ENCODE results near the gene PRKN.
"Not testable (repeated sequence)": the region's sequence is repeated elsewhere in the genome, so short reads cannot be mapped to it uniquely, and the experiment has no call there.

PRKN gene

GRCh38 chr6:161884782-161885181 lies 842.8 kb downstream of the PRKN start:
- no peak overlapping the region for H3K27ac ChIP-seq (ENCODE audit: low read depth, low read length)
- H3K4me1 ChIP-seq (ENCODE audit: insufficient read depth, low read length): no peaks in the 10 kb centered on the region
- H3K27me3 ChIP-seq (ENCODE audit: control insufficient read depth in 1 of 2, insufficient read depth in 2 of 2, low read length in 2 of 2): no peaks in the 10 kb centered on the region
- H3K9me3 ChIP-seq (ENCODE audit: low read length): no peaks in the 10 kb centered on the region
- no peak overlapping the region for H3K9ac ChIP-seq (ENCODE audit: low read length)
- no peak overlapping the region for H3K4me3 ChIP-seq (ENCODE audit: low read depth in 1 of 2, low read length in 2 of 2)
- no peaks in the 10 kb centered on the region for H3K36me3 ChIP-seq (ENCODE audit: insufficient read depth, low read length)

- Histone ChIP-seq H3K27ac (ENCODE audit: low read depth, low read length) (no peak overlapping the region), H3K4me3 (ENCODE audit: low read depth in 1 of 2, low read length in 2 of 2) (no peak overlapping the region)
These were observed 845.3 kb downstream of the PRKN start for GRCh38 chr6:161882196-161882765.

GRCh38 chr6:161880056-161880455 lies 847.5 kb downstream of the PRKN start:
- no peaks in the 10 kb centered on the region for H3K36me3 ChIP-seq (ENCODE audit: insufficient read depth, low read length)

More at GRCh38 chr6:161882196-161882765, 845.3 kb downstream of the PRKN start:
- no peaks in the 10 kb centered on the region for H3K4me1 ChIP-seq (ENCODE audit: insufficient read depth, low read length)
- H3K9ac ChIP-seq (ENCODE audit: low read length): no peak overlapping the region
- no peaks in the 10 kb centered on the region for H3K9me3 ChIP-seq (ENCODE audit: low read length)
- H3K27me3 ChIP-seq (ENCODE audit: control insufficient read depth in 1 of 2, insufficient read depth in 2 of 2, low read length in 2 of 2): no peaks in the 10 kb centered on the region
- no peaks in the 10 kb centered on the region for H3K36me3 ChIP-seq (ENCODE audit: insufficient read depth, low read length)

GRCh38 chr6:161876231-161876630 lies 851.3 kb downstream of the PRKN start:
- Histone ChIP-seq H3K9me3 (ENCODE audit: low read length) (no peaks in the 10 kb centered on the region), H3K27me3 (ENCODE audit: control insufficient read depth in 1 of 2, insufficient read depth in 2 of 2, low read length in 2 of 2) (no peaks in the 10 kb centered on the region), H3K4me1 (ENCODE audit: insufficient read depth, low read length) (no peaks in the 10 kb centered on the region), H3K9ac (ENCODE audit: low read length) (no peak overlapping the region), H3K36me3 (ENCODE audit: insufficient read depth, low read length) (no peaks in the 10 kb centered on the region), H3K4me3 (ENCODE audit: low read depth in 1 of 2, low read length in 2 of 2) (no peak overlapping the region), H3K27ac (ENCODE audit: low read depth, low read length) (no peak overlapping the region)

More at GRCh38 chr6:161880056-161880455, 847.5 kb downstream of the PRKN start:
- Histone ChIP-seq H3K9ac (ENCODE audit: low read length) (no peak overlapping the region), H3K4me1 (ENCODE audit: insufficient read depth, low read length) (no peaks in the 10 kb centered on the region), H3K27me3 (ENCODE audit: control insufficient read depth in 1 of 2, insufficient read depth in 2 of 2, low read length in 2 of 2) (no peaks in the 10 kb centered on the region), H3K27ac (ENCODE audit: low read depth, low read length) (no peak overlapping the region), H3K9me3 (ENCODE audit: low read length) (no peaks in the 10 kb centered on the region), H3K4me3 (ENCODE audit: low read depth in 1 of 2, low read length in 2 of 2) (no peak overlapping the region)

GRCh38 chr6:161870236-161870901 lies 857.2 kb downstream of the PRKN start:
- no peaks in the 10 kb centered on the region for H3K27me3 ChIP-seq (ENCODE audit: control insufficient read depth in 1 of 2, insufficient read depth in 2 of 2, low read length in 2 of 2)
- no peaks in the 10 kb centered on the region for H3K9me3 ChIP-seq (ENCODE audit: low read length)
- no peak overlapping the region for H3K27ac ChIP-seq (ENCODE audit: low read depth, low read length)
- H3K36me3 ChIP-seq (ENCODE audit: insufficient read depth, low read length): no peaks in the 10 kb centered on the region
- no peak overlapping the region for H3K9ac ChIP-seq (ENCODE audit: low read length)
- H3K4me1 ChIP-seq (ENCODE audit: insufficient read depth, low read length): no peaks in the 10 kb centered on the region
- H3K4me3 ChIP-seq (ENCODE audit: low read depth in 1 of 2, low read length in 2 of 2): no peak overlapping the region

DNA sequence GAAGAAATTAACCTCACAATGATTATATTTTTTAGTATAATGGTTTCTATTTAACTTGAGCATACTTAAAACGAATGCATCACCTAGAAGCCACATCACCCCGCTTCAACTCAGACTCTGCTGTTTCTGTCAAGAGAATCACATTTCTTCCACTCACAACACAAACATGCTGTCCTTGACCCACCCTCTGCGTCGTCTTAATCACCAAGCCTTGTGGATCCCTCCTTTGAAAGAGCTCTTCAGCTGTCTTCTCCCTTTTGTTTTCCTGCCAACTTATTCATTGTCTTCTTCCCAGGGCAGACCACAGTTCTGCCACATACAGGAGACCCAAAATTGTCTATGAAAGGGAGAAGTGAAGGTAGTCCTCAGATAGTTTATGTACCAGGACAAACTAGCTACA lies 858.1 kb downstream of the PRKN start:
- no peak overlapping the region for H3K27ac ChIP-seq (ENCODE audit: low read depth, low read length)
- no peaks in the 10 kb centered on the region for H3K27me3 ChIP-seq (ENCODE audit: control insufficient read depth in 1 of 2, insufficient read depth in 2 of 2, low read length in 2 of 2)
- no peaks in the 10 kb centered on the region for H3K4me1 ChIP-seq (ENCODE audit: insufficient read depth, low read length)
- H3K9ac ChIP-seq (ENCODE audit: low read length): no peak overlapping the region
- no peak overlapping the region for H3K4me3 ChIP-seq (ENCODE audit: low read depth in 1 of 2, low read length in 2 of 2)
- no peaks in the 10 kb centered on the region for H3K9me3 ChIP-seq (ENCODE audit: low read length)
- H3K36me3 ChIP-seq (ENCODE audit: insufficient read depth, low read length): no peaks in the 10 kb centered on the region

DNA sequence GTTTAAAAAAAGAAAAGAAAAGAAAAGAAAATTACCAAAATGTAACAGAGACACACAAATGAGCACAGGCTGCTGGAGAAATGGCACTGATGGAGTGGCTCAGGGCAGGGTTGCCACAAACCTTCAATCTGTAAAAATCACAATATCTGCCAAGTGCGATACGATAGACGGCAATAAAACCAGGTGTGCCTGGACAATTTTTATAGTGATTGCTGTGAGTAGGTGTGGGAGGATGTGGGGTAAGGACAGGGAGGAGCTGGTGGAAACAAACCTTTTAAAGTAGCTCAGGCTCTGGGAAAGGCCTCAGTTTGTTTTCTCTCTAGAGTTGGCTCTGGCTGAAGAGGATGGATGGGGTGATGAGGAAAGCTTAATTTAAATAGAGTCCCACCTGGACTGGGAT lies 861.0 kb downstream of the PRKN start:
- Histone ChIP-seq H3K27me3 (ENCODE audit: control insufficient read depth in 1 of 2, insufficient read depth in 2 of 2, low read length in 2 of 2) (no peaks in the 10 kb centered on the region), H3K36me3 (ENCODE audit: insufficient read depth, low read length) (no peaks in the 10 kb centered on the region), H3K27ac (ENCODE audit: low read depth, low read length) (no peak overlapping the region), H3K9ac (ENCODE audit: low read length) (no peak overlapping the region), H3K4me1 (ENCODE audit: insufficient read depth, low read length) (no peaks in the 10 kb centered on the region), H3K4me3 (ENCODE audit: low read depth in 1 of 2, low read length in 2 of 2) (no peak overlapping the region), H3K9me3 (ENCODE audit: low read length) (no peaks in the 10 kb centered on the region)

DNA sequence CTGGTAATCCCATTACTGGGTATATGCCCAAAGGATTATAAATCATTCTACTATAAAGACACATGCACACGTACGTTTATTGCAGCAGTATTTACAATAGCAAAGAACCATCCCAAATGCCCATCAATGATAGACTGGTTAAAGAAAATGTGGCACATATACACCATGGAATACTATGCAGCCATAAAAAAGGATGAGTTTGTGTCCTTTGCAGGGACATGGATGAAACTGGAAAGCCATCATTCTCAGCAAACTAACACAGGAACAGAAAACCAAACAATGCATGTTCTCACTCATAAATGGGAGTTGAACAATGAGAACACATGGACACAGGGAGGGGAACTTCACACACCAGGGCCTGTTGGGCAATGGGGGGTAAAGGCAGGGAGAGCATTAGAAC lies 866.5 kb downstream of the PRKN start:
- not testable (repeated sequence) for H3K9ac ChIP-seq (ENCODE audit: low read length); H3K27ac ChIP-seq (ENCODE audit: low read depth, low read length); H3K4me3 ChIP-seq (ENCODE audit: low read depth in 1 of 2, low read length in 2 of 2); H3K9me3 ChIP-seq (ENCODE audit: low read length); H3K4me1 ChIP-seq (ENCODE audit: insufficient read depth, low read length); H3K36me3 ChIP-seq (ENCODE audit: insufficient read depth, low read length); H3K27me3 ChIP-seq (ENCODE audit: control insufficient read depth in 1 of 2, insufficient read depth in 2 of 2, low read length in 2 of 2)

DNA sequence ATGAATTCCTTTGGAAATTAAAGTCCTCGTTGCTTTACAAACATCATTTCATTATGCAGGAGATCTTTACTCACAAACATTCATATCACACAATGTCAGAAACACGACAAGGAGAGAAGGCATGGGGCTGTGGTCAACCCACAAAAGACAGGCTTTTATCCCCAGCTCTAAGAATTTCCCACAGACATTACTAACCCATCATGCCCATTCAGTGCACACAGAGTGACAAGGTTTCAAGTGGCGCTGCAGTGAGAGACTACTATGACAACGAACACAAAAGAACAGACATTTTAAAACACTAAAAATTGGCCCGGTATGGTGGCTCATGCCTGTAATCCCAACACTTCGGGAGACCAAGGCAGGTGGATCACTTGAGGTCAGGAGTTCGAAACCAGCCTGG lies 873.9 kb downstream of the PRKN start:
- H3K4me1 ChIP-seq (ENCODE audit: insufficient read depth, low read length): no peaks in the 10 kb centered on the region
- H3K4me3 ChIP-seq (ENCODE audit: low read depth in 1 of 2, low read length in 2 of 2): no peak overlapping the region
- no peaks in the 10 kb centered on the region for H3K9me3 ChIP-seq (ENCODE audit: low read length)
- no peak overlapping the region for H3K27ac ChIP-seq (ENCODE audit: low read depth, low read length)
- H3K27me3 ChIP-seq (ENCODE audit: control insufficient read depth in 1 of 2, insufficient read depth in 2 of 2, low read length in 2 of 2): no peaks in the 10 kb centered on the region
- H3K36me3 ChIP-seq (ENCODE audit: insufficient read depth, low read length): no peaks in the 10 kb centered on the region
- H3K9ac ChIP-seq (ENCODE audit: low read length): no peak overlapping the region

DNA sequence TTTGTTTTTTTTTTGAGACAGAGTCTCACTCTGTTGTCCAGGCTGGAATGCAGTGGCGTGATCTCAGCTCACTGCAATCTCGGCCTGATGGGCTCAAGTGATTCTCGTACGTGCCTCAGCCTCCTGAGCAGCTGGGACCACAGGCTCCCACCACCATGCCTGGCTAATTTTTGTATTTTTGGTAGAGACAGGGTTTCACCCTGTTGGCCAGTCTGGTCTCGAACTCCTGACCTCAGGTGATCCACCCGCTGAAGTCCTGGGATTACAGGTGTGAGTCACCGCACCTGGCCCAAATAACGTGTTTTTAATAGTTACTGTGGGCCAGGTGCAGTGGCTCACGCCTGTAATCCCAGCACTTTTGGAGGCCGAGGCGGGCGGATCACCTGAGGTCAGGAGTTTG lies 876.1 kb downstream of the PRKN start:
- H3K27ac ChIP-seq (ENCODE audit: low read depth, low read length); H3K27me3 ChIP-seq (ENCODE audit: control insufficient read depth in 1 of 2, insufficient read depth in 2 of 2, low read length in 2 of 2); H3K4me1 ChIP-seq (ENCODE audit: insufficient read depth, low read length); H3K9me3 ChIP-seq (ENCODE audit: low read length); H3K9ac ChIP-seq (ENCODE audit: low read length); H3K36me3 ChIP-seq (ENCODE audit: insufficient read depth, low read length); H3K4me3 ChIP-seq (ENCODE audit: low read depth in 1 of 2, low read length in 2 of 2): not testable (repeated sequence)

GRCh38 chr6:161850562-161850961 lies 877.0 kb downstream of the PRKN start:
- Histone ChIP-seq H3K9ac (ENCODE audit: low read length) (no peak overlapping the region), H3K27ac (ENCODE audit: low read depth, low read length) (no peak overlapping the region), H3K36me3 (ENCODE audit: insufficient read depth, low read length) (no peaks in the 10 kb centered on the region), H3K4me3 (ENCODE audit: low read depth in 1 of 2, low read length in 2 of 2) (no peak overlapping the region), H3K9me3 (ENCODE audit: low read length) (no peaks in the 10 kb centered on the region), H3K4me1 (ENCODE audit: insufficient read depth, low read length) (no peaks in the 10 kb centered on the region), H3K27me3 (ENCODE audit: control insufficient read depth in 1 of 2, insufficient read depth in 2 of 2, low read length in 2 of 2) (no peaks in the 10 kb centered on the region)

- no peaks in the 10 kb centered on the region for H3K27me3 ChIP-seq (ENCODE audit: control insufficient read depth in 1 of 2, insufficient read depth in 2 of 2, low read length in 2 of 2)
- no peaks in the 10 kb centered on the region for H3K9me3 ChIP-seq (ENCODE audit: low read length)
- H3K4me1 ChIP-seq (ENCODE audit: insufficient read depth, low read length): no peaks in the 10 kb centered on the region
- no peak overlapping the region for H3K27ac ChIP-seq (ENCODE audit: low read depth, low read length)
- H3K9ac ChIP-seq (ENCODE audit: low read length): no peak overlapping the region
- no peaks in the 10 kb centered on the region for H3K36me3 ChIP-seq (ENCODE audit: insufficient read depth, low read length)
- no peak overlapping the region for H3K4me3 ChIP-seq (ENCODE audit: low read depth in 1 of 2, low read length in 2 of 2)
These were observed 879.9 kb downstream of the PRKN start for GRCh38 chr6:161847628-161848027.
